Endometrial microvascular endothelial cells (primary cell): ENCODE data around the gene PSG2. TPM values are rescaled to one million over a fixed set of nuclear protein-coding genes. Genes with fewer than 3 reads are reported as not detected.

Source experiments
- total RNA-seq: library from RNA; depleted of rRNA; stranded (reverse); fragments of >200 nt; gene quantifications from one replicate; pipeline ENCODE4 v1.2.3, GENCODE V29; 2015; ENCODE audit errors: inconsistent ontology term

Gene PSG2
- total RNA-seq, 1 donor from 2014 or later = not detected

Other genes with a start within 250 kb of the PSG2 start
- gene PSG1, start 203.0 kb downstream of the PSG2 start, total RNA-seq = 1.4 TPM
- not detected for gene PSG6, start 164.8 kb downstream of the PSG2 start, total RNA-seq
- gene PSG7, start 145.5 kb downstream of the PSG2 start, total RNA-seq = not detected
- not detected for gene PSG11, start 56.2 kb downstream of the PSG2 start, total RNA-seq
- gene PSG5, start 103.8 kb upstream of the PSG2 start, total RNA-seq = 1.4 TPM
- 15.1 TPM for gene PSG4, start 122.9 kb upstream of the PSG2 start, total RNA-seq
- gene PSG9, start 186.8 kb upstream of the PSG2 start, total RNA-seq = 5.5 TPM